GM18526 (cell line): ENCODE data around the gene ASIC2.

ENCODE experiments used
- POLR2A ChIP-seq: IDR thresholded peaks from 3 replicates; pipeline ENCODE4 v1.6.1; 2011; ENCODE audit not compliant: insufficient read length; ENCODE audit errors: extremely low read depth

Gene ASIC2

DNA sequence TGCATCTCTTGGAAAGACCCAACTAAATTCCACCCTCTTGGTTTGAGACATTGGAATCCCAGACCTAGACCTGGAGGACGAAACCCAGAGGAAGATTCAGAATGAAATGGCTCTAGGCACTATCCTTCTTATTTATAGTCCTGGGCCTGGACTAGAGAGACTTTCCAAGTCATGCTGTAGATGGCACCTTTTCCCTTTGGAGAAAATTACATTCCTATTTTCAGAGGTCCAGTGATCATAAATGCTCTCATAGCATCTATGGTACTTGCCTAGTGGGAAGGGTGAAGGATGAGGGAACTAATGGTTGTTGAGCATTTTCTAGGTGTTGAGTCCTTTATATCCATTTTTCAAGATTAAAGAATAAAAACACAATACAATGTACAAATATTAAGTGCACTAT is 264.3 kb downstream of the ASIC2 start:
- no peak for TF ChIP-seq POLR2A

DNA sequence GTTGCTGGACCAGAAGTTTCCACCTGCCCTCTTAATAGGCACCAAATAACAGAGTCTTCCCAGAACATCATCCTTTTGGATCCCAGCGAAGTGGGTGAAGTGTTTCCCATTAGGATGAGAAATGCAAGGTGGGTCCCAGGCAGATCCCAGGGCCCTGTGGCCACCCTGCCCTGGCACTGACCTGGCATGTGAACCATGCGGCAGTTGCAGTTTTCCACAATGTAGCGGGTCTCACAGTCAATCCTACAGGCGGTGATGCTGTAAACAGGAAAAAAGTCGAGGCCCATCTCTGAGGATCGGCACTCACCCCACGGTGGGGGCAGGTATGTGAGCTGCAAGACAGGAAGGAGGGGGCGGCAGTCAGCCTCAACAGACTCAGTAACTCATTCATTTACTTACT is 265.0 kb downstream of the ASIC2 start:
- no peak for TF ChIP-seq POLR2A

DNA sequence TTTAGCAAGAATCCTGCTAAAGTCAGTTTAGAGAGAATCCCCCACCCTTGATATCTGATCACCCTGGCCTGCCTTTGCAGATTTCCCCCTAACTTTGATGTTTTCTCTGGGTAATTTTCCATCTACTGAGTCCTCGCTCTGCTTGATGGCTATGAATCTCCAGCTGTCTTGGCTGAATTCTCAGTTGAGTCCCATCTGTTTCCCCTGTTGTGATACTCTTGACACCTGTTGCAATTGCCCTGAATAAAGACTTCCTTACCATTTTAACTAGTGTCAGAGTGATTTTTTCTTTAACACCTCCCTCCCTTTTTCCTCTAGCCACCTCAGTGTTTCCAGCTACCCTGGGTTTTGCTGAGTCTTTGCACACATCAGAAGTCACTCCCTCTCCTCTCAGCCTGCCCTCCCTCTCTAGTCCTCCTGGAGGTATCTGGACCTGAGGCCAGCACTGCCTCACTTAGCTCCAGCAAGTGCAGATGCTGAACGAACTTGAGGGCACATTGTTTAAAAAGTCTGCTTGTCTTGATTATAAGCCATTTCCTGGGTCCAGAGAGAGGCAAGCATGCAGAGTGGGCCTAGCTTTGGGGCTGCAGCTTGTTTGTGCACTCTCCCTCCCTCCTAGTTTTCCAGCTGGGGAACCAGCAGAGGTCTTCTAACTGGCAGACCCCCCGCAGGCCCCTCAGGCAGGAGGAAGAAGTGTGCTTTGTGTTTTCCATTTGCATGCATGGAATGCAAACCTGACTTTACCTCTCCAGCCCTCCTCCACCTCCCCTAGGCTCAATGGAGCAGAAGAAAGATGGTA is 268.2 kb downstream of the ASIC2 start:
- no peak for TF ChIP-seq POLR2A

DNA sequence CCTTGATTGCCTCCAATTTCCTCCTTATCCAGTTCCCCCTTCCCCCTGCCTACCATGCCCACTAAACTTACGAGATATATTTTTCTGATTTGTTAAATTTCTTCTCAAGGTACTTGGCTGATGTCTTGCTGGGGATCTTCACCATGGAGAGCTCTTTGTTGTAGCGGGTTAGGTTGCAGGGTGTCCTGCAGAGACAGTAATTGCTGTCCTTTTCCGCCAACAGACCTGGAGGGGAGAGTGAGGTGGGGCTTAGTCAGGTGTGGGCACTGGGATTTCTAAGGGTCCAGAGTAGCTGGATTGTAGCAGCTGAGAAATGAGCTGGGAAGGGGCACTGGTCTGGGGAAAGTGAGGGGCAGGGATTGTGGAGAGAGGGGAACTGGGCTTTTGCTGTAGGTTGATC is 269.3 kb downstream of the ASIC2 start:
- TF ChIP-seq POLR2A: no peak

DNA sequence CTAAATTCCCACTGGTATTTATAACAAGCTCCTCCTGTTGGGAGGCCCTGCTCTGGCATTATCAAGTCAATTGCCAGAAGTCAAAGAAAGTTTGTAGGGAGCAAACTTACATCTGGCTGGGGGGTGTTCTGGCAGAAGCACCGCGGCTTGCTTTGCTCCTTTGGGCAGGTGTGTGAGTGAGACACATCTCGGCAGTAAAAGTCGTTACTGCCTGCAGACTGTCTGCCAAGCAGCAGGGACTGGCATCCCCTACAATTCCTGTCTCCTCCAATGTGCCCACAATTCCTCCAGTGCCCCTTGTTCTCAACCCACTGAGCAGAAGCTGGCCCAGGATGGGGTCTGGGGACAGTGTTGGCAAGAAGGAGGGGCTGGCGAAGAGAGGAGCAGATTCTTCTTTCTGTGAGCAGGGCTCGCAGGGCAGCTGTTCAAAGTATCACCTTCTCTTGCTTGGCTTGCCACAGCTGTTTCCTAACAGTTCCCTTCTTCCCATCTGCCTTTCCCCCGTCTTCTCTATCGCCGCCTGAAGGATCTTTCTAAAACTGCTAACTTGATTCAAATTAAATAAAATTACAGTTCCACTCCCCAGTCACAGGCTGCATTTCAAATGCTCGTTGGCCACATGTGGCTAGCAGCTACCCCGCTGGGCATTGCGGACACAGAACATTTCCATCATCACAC is 271.2 kb downstream of the ASIC2 start:
- no peak for TF ChIP-seq POLR2A

DNA sequence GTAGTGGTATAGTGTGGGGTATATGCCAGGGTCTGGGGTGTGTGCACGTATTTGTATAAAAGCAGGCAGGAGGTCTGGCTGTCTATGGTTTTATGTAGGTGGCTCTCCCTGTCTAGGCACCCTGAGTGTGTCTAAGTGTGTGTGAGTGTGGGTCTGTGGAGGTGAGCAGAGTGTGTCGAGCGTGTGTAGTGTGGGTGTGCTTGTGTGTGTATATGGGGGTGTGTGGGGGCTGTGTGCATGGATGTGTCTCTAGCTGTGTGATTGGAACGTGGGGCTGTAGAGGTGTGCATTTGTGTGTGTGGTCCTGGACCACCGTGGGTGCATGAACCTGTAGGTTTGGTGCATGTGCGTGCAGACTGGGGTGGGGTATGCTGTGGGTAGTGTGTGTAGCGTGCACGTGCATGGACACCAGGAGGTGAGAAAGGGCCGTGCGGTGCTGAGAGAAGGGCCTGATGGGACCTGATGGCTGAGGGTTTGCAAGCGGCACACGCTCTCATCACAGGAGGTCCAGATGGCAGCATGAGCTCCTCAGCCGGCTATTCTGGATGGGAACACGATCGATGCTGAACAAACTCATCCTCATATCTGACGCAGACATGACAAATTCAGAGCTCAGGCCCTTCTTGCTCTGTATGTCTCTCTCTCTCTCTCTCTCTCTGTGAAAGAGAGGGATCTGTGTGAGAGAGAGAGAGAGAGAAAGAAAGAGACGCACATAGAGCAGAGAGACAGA is 273.8 kb downstream of the ASIC2 start:
- no peak for TF ChIP-seq POLR2A

DNA sequence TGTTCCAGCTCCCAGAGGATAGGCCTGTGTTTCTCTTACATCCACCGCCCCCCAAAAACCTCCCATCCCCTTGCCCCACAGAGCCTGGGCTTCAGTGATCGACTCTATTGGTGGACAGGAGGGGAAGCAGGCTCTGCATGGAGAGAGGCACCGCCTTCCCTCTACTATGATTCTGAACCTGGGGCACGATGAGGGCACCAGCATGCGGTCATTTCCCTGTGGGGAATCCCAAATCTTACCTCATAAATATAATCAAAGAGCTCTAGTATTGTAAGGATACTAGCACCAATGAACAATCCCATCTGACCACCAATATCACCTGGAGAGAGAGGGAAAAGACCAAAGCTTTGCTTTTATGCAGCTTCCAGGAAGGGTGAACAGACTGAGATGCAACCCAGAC is 275.7 kb downstream of the ASIC2 start:
- no peak for TF ChIP-seq POLR2A

DNA sequence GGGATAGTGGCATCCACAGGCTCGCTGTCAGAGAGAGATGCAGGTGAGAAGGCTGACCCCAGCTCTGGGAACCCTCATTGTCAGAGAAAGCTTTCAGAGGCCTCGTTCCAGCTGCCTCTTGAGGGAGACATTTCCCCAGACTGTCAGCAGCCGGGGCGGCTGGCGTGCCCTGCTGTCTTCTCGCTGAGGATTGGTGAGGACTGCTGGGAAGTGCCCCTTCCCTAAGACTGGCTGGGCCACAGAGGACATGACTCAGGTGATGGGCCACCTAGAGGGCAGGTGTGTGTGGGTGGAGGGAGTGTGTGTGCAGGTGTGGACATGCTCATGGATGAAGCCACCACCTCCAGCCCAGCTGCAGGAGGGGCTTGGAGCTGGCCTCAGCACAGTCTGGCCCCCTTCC is 276.2 kb downstream of the ASIC2 start:
- no peak for TF ChIP-seq POLR2A

DNA sequence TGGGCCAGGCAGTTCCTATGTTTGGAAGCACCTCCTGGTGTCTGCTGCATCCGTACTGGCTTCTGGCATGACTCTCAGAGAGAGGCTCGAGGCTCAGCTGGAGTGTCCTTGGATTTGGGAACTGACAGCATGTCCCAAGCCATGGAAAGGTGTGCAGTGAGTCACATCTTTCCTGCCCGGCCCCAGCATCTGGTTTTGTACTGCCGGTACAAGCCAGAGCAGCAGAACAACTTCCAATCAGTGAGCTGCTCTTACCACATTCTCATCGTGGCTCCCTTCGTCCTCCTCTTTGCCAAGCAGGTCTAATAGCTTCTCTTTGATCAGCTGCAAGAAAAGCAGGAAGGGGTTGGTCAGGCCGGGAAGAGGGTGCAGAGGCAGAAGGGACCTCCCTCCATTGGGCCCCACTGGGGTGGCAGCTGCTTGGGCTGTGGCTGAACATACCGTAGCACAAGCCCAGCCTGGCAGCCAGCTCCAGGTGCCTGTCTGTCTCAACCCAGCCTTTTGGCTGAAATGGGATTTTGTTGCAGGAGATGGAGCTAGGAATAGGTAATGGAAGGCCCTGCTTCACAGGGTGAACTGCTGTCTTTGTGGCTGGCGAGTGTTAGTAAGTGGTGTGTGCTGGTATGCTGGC is 277.3 kb downstream of the ASIC2 start:
- TF ChIP-seq POLR2A: no peak

DNA sequence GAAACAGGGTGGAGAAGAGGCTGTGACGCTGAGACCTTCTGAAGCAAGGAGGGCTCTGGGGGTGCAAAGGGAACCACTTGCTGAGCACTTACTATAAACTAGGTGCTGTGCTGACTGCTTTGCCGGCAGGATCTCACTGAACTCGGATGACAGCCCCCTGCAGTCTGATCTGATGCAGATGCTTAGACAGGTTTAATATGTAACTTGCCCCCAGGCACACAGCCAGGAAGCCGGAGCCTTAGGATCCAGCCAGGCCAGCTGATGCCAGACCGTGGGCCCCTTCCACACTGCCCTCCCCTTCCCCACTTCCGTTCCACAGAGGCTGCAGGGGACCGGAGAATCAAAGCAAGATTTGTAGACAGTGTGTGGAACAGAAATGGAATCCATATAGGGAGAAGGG is 278.3 kb downstream of the ASIC2 start:
- no peak for TF ChIP-seq POLR2A

DNA sequence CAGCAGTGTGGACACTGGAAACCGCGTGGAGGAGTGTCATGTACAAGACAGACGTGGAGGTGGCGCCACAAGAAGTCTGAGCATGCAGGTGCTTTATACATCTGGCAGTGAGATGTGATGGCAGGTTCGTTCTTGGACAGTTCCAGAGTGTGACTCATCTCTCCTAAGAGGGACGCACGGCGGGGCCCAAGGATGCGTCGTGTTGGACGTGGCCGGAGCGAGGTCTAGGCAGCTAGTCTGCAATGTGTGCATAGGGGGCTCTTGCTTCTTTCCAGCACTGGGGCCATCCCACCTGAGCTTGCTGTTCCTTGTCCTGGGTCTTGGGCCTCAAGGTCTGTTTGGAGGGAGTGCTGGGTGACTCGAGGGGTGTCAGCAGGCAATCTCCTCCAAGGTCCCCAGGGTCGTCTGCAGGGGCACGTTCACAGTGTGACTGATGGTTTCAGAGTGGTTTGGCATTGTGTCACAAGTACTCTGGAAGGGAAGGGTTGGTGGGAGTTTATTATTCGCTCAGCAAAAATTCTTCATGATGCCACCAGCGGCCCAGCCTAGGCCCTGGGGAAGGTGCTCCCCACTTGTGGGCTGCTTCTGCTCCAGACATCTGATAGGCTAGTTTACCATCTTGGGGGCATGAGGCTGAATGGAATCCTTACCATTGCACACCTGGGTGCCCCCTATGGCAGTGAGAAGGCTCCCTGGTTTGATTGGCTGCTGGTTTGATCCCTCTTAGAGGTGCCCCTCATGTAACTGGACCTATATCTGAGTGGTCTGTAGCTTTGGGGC is 279.3 kb downstream of the ASIC2 start:
- TF ChIP-seq POLR2A: no peak

DNA sequence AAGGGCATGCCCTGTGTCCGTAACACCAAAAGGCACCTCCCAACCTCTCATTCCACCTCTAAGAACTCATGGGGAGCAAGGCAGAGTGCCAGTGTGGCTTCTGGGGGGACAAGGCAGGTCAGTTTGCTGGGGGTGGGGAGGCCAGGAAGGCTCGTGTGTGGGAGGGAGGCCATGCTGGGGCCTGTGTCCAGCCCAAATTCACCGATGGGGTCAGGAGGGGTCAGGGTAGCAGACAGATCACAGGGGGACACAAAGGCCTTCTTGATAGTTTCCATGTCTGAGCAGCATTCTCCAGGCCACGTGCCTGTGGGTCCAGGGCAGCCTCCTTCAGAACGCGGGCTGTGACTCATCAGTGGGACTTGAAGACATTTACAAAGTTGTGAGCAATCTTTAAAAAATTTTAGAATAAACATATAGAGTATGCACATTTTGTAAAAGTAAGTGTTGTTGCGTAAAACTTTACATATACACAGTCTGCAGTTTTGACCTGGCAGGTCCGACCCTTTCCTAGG is 280.5 kb downstream of the ASIC2 start:
- no peak for TF ChIP-seq POLR2A

DNA sequence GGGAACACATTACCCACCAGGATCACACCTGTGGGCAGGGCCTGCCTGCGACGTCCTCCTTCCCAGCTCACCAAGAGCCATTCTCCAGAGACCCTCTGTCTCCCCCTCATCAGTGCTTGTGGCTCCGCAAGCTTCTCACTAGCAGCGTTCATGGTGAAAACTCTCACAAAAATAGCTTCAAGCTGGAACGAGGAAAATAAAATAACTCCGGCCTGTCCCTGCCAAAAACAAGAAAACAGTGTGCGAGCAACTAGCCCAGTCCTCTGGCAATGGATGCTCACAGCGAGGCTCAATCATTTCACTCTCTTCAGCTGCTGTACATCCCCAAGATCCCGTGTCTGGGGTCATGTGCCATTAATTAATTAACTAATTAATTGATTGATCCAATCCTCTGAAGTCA is 283.5 kb downstream of the ASIC2 start:
- TF ChIP-seq POLR2A: no peak

DNA sequence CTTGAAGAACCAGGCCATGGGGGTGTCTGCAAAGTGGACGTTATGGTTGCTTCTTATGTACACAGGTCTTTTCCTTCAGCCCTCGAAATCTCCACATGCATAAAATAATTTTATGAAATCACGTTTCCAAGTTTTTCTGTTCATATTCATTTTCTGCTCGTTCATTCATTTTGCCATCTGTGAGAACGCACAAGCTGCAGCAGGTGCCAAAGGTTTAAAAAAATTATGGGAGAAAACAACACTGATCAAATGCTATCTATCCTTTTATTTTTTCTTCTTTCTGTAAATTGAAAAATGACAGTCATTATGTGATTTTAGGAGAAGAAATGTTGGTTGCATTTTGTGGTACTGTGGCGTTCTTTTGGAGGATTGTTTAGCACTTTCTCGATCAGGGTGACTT is 285.9 kb downstream of the ASIC2 start:
- no peak for TF ChIP-seq POLR2A

DNA sequence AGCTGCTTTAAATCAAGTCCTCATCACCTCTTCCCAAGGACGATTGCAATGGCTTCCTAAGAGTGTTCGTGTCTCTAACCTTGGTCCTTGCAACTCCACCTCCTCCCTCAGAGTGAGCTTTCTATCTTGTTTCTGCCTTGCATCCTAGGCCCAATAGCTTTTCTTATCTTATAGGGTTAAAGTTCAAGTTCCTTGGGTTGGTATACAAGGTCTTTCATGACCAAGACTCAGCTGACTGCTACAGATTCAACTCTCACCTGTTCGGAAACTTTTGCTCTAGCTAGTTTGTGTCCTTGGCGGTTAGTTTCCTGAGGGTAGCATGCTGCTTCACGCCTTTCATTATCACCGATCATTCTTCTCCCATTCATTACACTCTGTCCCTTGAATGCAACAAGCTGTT is 290.8 kb downstream of the ASIC2 start:
- TF ChIP-seq POLR2A: no peak
